Activated T-helper 1 cell treated with anti-CD3 and anti-CD28 coated beads, Interleukin-12 subunit alpha, Interleukin-12 subunit beta, Interleukin-2, Interleukin-4 antibody, amounts not matched to agents 30 ng/mL and 10 ng/mL and 1 ng/mL, durations not matched to agents 14 hours and 24 hours and 36 hours (primary cell): ENCODE measurements around the gene ZFHX3. TPM values are rescaled to one million over a fixed set of nuclear protein-coding genes. Genes with fewer than 3 reads are reported as not detected.

Experiments used
- DNase-seq: peaks from one replicate; pipeline ENCODE4 v3.0.0; 2021; ENCODE audit warnings: low spot score
- H3K27ac Mint-ChIP-seq: one replicate; pipeline ENCODE4 v1.8.0; 2021; ENCODE audit warnings: mild to moderate bottlenecking, mixed read lengths
- H3K27me3 Mint-ChIP-seq: one replicate; pipeline ENCODE4 v1.8.0; 2022; ENCODE audit warnings: mild to moderate bottlenecking, moderate library complexity, mixed read lengths; ENCODE audit not compliant: insufficient read depth
- H3K36me3 Mint-ChIP-seq: one replicate; pipeline ENCODE4 v1.8.0; 2021; ENCODE audit warnings: low read depth, mixed read lengths
- H3K4me1 Mint-ChIP-seq: one replicate; pipeline ENCODE4 v1.8.0; 2021; ENCODE audit warnings: low read depth, mixed read lengths
- H3K4me3 Mint-ChIP-seq: one replicate; pipeline ENCODE4 v1.8.0; 2021; ENCODE audit warnings: mild to moderate bottlenecking, moderate library complexity, mixed read lengths
- H3K9me3 Mint-ChIP-seq: one replicate; pipeline ENCODE4 v1.8.0; 2021; ENCODE audit warnings: mixed read lengths
- intact Hi-C: fragments of 100-400 bp; cut with micrococcal nuclease; formaldehyde crosslinking; loops from one replicate; pipeline ENCODE4 v1.15.1; 2024
- total RNA-seq: library from RNA; stranded (reverse); gene quantifications from 2 replicates; pipeline ENCODE4 v1.2.3, GENCODE V29; 2022

The ZFHX3 gene
- total RNA-seq, 1 donor from 2014 or later = 0.34 TPM

- no peaks in the 10 kb centered on the region for H3K36me3 Mint-ChIP-seq
- intact Hi-C loops = no loop called here
- no peak for DNase-seq
- H3K4me3 Mint-ChIP-seq = no peak overlapping the region
- H3K9me3 Mint-ChIP-seq = no peaks in the 10 kb centered on the region
- no peak overlapping the region for H3K27ac Mint-ChIP-seq
- H3K27me3 Mint-ChIP-seq = peaks cover 2% of the 10 kb centered on the region
- peaks cover 20% of the 10 kb centered on the region for H3K4me1 Mint-ChIP-seq
Measured at GRCh38 chr16:72927199-72928089, 120.5 kb downstream of the ZFHX3 start.

GRCh38 chr16:72926177-72927070, 121.5 kb downstream of the ZFHX3 start:
- intact Hi-C loops = no loop called here
- Mint-ChIP-seq H3K4me1 (peaks cover 20% of the 10 kb centered on the region), H3K4me3 (no peak overlapping the region)

GRCh38 chr16:72925631-72925979, 122.3 kb downstream of the ZFHX3 start:
- DNase-seq = no peak
- peaks cover 2% of the 10 kb centered on the region for H3K27me3 Mint-ChIP-seq
- peaks cover 28% of the 10 kb centered on the region for H3K4me1 Mint-ChIP-seq
- H3K36me3 Mint-ChIP-seq = no peaks in the 10 kb centered on the region
- H3K9me3 Mint-ChIP-seq = no peaks in the 10 kb centered on the region
- no peak overlapping the region for H3K27ac Mint-ChIP-seq
- intact Hi-C loops = no loop called here
- no peak overlapping the region for H3K4me3 Mint-ChIP-seq

More at GRCh38 chr16:72926177-72927070, 121.5 kb downstream of the ZFHX3 start:
- no peak overlapping the region for H3K27ac Mint-ChIP-seq
- H3K27me3 Mint-ChIP-seq = peaks cover 2% of the 10 kb centered on the region
- no peaks in the 10 kb centered on the region for H3K9me3 Mint-ChIP-seq
- no peak for DNase-seq
- H3K36me3 Mint-ChIP-seq = no peaks in the 10 kb centered on the region

- Mint-ChIP-seq H3K36me3 (no peaks in the 10 kb centered on the region), H3K4me1 (peaks cover 29% of the 10 kb centered on the region), H3K27ac (no peak overlapping the region), H3K4me3 (no peak overlapping the region), H3K9me3 (no peaks in the 10 kb centered on the region), H3K27me3 (peaks cover 2% of the 10 kb centered on the region)
- intact Hi-C loops = no loop called here
- DNase-seq = no peak
Measured at GRCh38 chr16:72924927-72925630, 122.8 kb downstream of the ZFHX3 start.

- intact Hi-C loops = no loop called here
- H3K27me3 Mint-ChIP-seq = peaks cover 2% of the 10 kb centered on the region
- peaks cover 29% of the 10 kb centered on the region for H3K4me1 Mint-ChIP-seq
- H3K9me3 Mint-ChIP-seq = no peaks in the 10 kb centered on the region
- H3K4me3 Mint-ChIP-seq = no peak overlapping the region
- no peak overlapping the region for H3K27ac Mint-ChIP-seq
- H3K36me3 Mint-ChIP-seq = no peaks in the 10 kb centered on the region
- no peak for DNase-seq
Measured at GRCh38 chr16:72924537-72924926, 123.4 kb downstream of the ZFHX3 start.

- Mint-ChIP-seq H3K27me3 (peaks cover 2% of the 10 kb centered on the region), H3K4me3 (no peak overlapping the region), H3K27ac (no peak overlapping the region), H3K9me3 (no peaks in the 10 kb centered on the region), H3K4me1 (peaks cover 29% of the 10 kb centered on the region), H3K36me3 (no peaks in the 10 kb centered on the region)
- no peak for DNase-seq
- intact Hi-C loops = no loop called here
Measured at GRCh38 chr16:72923757-72924156, 124.2 kb downstream of the ZFHX3 start.

GRCh38 chr16:72922714-72923113, 125.2 kb downstream of the ZFHX3 start:
- H3K4me3 Mint-ChIP-seq = no peak overlapping the region
- intact Hi-C loops = no loop called here
- peaks cover 2% of the 10 kb centered on the region for H3K27me3 Mint-ChIP-seq
- no peak overlapping the region for H3K27ac Mint-ChIP-seq
- no peaks in the 10 kb centered on the region for H3K9me3 Mint-ChIP-seq
- H3K36me3 Mint-ChIP-seq = no peaks in the 10 kb centered on the region
- peaks cover 29% of the 10 kb centered on the region for H3K4me1 Mint-ChIP-seq
- DNase-seq = no peak

GRCh38 chr16:72921620-72922019, 126.3 kb downstream of the ZFHX3 start:
- intact Hi-C loops = no loop called here
- Mint-ChIP-seq H3K9me3 (no peaks in the 10 kb centered on the region), H3K4me1 (peaks cover 29% of the 10 kb centered on the region), H3K36me3 (no peaks in the 10 kb centered on the region), H3K27ac (peak overlapping the region; percentile 37), H3K4me3 (peak overlapping the region; percentile 63), H3K27me3 (peaks cover 2% of the 10 kb centered on the region)
- DNase-seq = no peak

- H3K9me3 Mint-ChIP-seq = no peaks in the 10 kb centered on the region
- DNase-seq = peak; percentile 20
- H3K36me3 Mint-ChIP-seq = no peaks in the 10 kb centered on the region
- intact Hi-C loops = no loop called here
- H3K27ac Mint-ChIP-seq = peak overlapping the region; percentile 37
- H3K4me3 Mint-ChIP-seq = peak overlapping the region; percentile 63
- H3K27me3 Mint-ChIP-seq = peaks cover under 1% of the 10 kb centered on the region
- peaks cover 25% of the 10 kb centered on the region for H3K4me1 Mint-ChIP-seq
Measured at GRCh38 chr16:72921106-72921505, 126.8 kb downstream of the ZFHX3 start.

GRCh38 chr16:72917051-72917450, 130.9 kb downstream of the ZFHX3 start:
- Mint-ChIP-seq H3K9me3 (no peaks in the 10 kb centered on the region), H3K27ac (no peak overlapping the region), H3K4me3 (no peak overlapping the region), H3K27me3 (no peaks in the 10 kb centered on the region), H3K4me1 (peaks cover 13% of the 10 kb centered on the region), H3K36me3 (no peaks in the 10 kb centered on the region)
- intact Hi-C loops = no loop called here
- DNase-seq = no peak

- Mint-ChIP-seq H3K27me3 (peaks cover 4% of the 10 kb centered on the region), H3K4me3 (no peak overlapping the region), H3K27ac (no peak overlapping the region)
Measured at GRCh38 chr16:72915331-72915730, 132.6 kb downstream of the ZFHX3 start.

GRCh38 chr16:72913551-72913950, 134.4 kb downstream of the ZFHX3 start:
- H3K36me3 Mint-ChIP-seq = no peaks in the 10 kb centered on the region
- no peaks in the 10 kb centered on the region for H3K4me1 Mint-ChIP-seq
- DNase-seq = no peak
- H3K9me3 Mint-ChIP-seq = no peaks in the 10 kb centered on the region
- H3K27ac Mint-ChIP-seq = no peak overlapping the region
- H3K27me3 Mint-ChIP-seq = peaks cover 4% of the 10 kb centered on the region
- no peak overlapping the region for H3K4me3 Mint-ChIP-seq
- intact Hi-C loops = no loop called here

More at GRCh38 chr16:72915331-72915730, 132.6 kb downstream of the ZFHX3 start:
- intact Hi-C loops = no loop called here
- Mint-ChIP-seq H3K36me3 (no peaks in the 10 kb centered on the region), H3K4me1 (no peaks in the 10 kb centered on the region), H3K9me3 (no peaks in the 10 kb centered on the region)
- DNase-seq = no peak
